GM21447 (cell line): ENCODE results near the gene FNDC3B.
"Not testable (repeated sequence)": the region's sequence is repeated elsewhere in the genome, so short reads cannot be mapped to it uniquely, and the experiment has no call there.

Experiments used
- ATAC-seq: cut with Tn5 transposase; IDR thresholded peaks from one replicate; pipeline ENCODE4 v1.9.1; 2021; ENCODE audit not compliant: unreplicated experiment

The FNDC3B gene

GRCh38 chr3:172039436-172040077, at the start of gene FNDC3B:
FNDC3B (plus strand) TSS chr3:172039578; CDS start chr3:172112480, 72,902 bp downstream.
- ATAC-seq = peak; percentile 77

- ATAC-seq = not testable (repeated sequence)
Measured at GRCh38 chr3:171990239-171990638, 49.1 kb upstream of the FNDC3B start.

DNA sequence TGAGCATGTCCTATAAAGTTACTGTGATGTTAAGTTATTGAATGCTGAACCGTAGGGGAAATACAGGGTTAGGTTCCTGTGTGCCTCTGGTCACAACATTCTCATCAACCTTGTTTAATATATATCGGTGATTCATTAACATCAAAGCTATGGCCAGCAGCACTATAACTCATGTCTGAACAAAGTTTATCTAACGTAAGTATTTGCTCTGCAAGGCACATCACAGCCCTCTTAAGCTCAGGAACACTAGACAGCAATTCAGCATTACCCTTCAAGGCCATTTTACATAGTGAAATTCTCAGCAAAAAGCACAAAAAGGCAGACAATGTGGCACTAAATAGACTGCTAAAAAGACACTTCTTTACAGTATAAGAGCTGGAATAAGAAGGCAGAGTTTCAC, 48.2 kb upstream of the FNDC3B start:
- no peak for ATAC-seq

DNA sequence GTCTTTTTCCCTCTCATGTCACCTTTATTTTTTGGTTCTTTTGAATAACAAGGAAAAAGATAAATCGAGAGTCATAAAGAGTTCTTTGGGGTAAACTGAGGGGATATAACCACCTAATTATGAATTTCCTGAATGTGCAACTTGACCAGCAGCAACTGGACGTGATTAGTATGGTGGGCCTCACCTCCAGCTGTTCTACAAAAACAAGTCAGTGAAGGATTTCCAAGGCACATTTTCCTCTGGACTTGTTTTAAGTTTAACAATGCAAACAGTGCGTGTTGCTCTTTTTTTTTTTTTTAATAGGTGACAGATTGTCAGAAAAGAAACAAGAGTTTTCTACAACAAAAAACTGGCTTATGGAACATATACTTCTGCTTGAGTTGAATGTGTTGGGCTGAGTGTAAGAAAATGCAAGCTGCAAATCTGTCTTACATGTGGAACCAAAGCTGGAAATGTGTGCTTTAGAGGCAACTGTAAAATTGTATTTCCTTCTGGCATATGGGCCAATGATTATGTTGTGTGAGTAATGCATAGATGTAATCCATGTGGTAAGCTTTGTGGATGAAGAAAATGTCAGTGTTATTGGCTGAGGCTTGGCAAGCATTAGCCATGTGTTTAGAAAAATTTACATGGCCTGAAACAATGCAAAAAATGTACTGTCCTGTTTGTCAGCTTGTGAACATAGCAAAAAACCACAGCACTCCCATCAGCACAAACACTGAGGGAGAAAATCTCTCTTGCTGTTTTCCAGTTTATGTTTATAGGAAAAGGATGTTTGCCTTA, 44.5 kb upstream of the FNDC3B start:
- no peak for ATAC-seq

DNA sequence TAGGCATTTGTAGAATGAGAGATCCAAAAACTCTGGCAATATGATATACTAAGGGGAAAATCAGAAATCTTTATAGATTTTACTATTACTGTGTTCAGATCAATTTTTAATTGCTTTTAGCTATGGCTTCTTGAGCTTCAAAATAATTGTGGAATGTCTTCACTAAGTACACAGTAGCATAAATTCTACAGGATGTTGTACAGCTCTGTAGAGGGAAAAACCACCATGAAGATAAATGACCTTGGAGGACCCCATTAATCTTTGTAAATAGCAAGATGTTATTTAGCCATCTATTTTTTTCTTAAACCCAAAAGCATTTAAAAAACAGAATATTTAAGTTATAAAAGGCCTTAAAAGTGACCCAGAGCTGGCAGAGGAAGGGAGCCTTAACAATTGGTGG, 43.9 kb upstream of the FNDC3B start:
- no peak for ATAC-seq

DNA sequence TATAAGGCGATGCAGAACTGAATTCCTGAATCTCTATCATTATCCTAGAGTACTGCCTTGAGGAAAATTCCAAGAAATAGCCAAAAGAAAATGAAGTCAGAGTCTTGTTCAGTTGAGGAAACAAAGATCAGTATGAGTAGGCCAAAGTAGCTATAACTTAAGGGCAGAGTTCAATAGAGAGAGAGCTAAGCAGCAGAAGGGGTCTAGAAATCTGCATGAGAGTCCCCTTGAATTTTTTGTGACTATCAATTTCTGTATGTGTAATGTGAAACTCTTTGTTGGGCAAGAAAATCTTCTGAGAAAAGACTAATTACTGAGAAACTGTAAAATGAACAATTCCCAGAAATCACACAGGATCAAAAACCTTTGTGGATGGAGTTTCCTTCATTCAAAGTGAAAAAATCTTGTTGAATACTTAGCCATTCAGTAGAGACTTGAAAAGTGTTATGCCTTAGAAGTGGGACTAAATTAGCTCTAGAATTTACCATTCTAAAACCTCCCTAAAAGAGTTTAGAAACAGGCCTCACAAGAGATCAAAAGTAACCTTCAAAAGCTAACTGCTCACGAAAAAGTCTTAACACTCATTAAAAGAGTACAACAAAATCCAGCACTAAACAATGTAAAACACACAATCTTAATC, 43.1 kb upstream of the FNDC3B start:
- ATAC-seq = no peak

DNA sequence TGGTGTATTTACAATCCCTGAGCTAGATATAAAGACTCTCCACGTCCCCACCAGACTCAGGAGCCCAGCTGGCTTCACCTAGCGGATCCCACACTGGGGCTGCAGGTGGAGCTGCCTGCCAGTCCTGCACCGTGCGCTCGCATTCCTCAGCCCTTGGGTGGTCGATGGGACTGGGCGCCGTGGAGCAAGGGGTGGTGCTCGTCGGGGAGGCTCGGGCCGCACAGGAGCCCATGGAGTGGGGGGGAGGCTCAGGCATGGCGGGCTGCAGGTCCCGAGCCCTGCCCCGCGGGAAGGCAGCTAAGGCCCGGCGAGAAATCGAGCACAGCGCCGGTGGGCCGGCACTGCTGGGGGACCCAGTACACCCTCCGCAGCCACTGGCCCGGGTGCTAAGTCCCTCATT, 40.6 kb upstream of the FNDC3B start:
- not testable (repeated sequence) for ATAC-seq

GRCh38 chr3:172001616-172002015, 37.8 kb upstream of the FNDC3B start:
- not testable (repeated sequence) for ATAC-seq

DNA sequence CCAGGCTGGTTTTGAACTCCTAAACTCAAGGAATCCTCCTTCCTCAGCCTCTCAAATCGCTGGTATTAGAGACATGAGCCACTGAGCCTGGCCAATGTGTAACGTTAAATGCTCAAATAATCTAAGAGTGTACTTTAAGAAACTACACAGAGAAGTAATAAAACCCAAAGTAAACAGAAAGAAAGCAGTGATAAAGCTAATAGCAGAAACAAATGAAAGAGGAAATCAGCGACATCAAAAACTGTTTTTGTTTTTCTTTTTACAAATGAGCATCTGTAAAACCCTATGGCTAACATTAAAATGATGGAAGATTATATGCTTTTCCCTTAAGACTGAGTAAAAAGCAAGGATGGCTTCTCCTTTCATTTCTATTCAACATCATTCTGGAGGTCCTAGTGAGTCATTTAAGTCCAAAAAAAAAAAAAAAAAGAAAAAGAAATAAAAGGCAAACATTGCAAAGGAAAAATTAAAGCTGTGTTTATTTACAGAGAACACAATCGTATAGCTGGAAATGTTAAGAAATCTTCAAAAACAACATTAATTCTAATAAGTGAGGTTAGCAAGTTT, 36.8 kb upstream of the FNDC3B start:
- no peak for ATAC-seq

- no peak for ATAC-seq
Measured at GRCh38 chr3:172003146-172003545, 36.2 kb upstream of the FNDC3B start.

DNA sequence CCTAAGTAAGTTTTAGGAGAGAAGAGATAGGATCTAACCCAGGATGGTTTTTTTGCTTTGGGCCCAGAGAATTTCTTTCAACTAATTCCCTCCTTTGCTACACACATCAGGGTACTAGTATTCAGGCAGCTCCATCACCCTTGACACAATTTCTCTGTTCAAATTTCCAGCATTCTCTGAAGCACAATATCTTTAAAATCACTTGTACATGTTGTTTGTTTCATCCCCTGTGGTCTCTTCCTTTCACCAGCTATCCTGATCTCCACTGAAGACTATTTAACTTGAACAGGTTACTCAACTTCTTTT, 32.4 kb upstream of the FNDC3B start:
- ATAC-seq = no peak

DNA sequence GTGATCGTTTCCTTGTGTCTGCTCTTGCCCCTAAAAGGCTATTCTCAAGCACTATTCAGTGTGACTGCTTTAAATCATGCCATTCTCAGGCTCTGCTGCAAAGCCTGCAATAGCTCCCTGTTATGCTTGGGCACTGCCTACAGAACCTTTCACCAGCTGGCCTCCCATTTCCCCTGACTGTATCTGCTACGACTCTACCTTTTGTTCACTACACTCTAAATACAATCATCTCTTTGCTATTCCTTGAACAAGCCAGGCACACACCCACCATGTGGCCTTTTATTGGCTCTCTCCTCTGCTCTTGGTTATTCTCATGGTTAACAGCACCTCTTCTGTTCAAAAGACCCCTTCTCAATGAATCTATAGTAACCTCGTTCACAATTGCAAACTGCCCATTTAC, 29.6 kb upstream of the FNDC3B start:
- ATAC-seq = no peak

- no peak for ATAC-seq
Measured at GRCh38 chr3:172012775-172013174, 26.6 kb upstream of the FNDC3B start.

DNA sequence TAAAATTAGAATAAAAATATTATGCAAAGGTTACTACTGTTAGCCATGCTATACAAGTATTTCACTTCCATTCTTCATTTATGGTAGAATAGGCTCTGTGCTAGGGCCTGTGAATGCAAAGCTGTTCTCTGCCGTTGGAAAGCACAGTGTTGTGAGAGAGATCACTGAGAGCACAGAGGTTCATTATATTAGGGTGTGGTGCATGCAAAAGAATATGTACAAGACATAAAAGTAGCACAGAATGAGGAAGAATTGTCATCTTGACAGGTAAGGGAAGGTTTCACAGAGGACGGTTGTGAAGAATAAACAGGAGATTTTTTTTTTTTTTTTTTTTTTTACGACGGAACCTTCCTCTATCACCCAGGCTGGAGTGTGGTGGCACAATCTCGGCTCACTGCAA, 25.2 kb upstream of the FNDC3B start:
- no peak for ATAC-seq

GRCh38 chr3:172018364-172018763, 21.0 kb upstream of the FNDC3B start:
- no peak for ATAC-seq

GRCh38 chr3:172020763-172021162, 18.6 kb upstream of the FNDC3B start:
- no peak for ATAC-seq

DNA sequence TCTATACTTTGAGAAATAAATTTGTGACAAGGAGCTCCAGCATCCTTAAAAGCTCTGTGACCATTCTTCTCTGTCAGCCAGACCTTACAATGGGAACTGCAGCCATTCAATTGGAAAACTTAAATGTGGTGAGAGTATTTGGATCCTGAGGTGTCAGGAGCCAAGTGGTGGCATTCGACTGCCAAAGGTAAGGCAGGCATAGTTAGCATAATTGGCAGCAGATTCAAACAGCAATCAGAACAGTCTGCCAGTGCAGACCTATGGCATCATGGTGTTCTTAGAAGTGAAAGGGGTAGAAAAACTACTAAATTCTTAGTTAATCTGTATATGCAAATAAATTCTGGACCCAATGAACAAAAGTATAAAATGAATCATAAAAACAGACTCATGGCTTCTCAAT, 18.2 kb upstream of the FNDC3B start:
- no peak for ATAC-seq

GRCh38 chr3:172021859-172022258, 17.5 kb upstream of the FNDC3B start:
- ATAC-seq = no peak

DNA sequence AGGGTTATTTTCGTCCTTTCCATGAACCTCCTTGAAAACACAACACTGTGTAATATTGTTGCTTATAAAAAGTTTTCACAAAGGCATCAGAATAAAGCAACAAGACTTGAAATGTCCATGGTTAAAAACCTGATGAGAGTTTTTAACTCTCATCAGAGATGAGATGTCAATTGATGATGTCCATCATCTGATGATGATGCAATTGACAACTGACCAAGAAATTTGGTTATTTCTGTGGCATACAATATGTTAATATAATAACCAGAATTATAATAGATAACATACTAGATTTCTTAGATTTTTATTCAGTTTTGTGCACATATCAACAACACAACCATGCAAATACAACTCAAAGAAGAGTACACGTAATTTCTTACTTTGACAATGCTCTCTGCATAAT, 15.5 kb upstream of the FNDC3B start:
- ATAC-seq = no peak

GRCh38 chr3:172024679-172025078, 14.7 kb upstream of the FNDC3B start:
- no peak for ATAC-seq

DNA sequence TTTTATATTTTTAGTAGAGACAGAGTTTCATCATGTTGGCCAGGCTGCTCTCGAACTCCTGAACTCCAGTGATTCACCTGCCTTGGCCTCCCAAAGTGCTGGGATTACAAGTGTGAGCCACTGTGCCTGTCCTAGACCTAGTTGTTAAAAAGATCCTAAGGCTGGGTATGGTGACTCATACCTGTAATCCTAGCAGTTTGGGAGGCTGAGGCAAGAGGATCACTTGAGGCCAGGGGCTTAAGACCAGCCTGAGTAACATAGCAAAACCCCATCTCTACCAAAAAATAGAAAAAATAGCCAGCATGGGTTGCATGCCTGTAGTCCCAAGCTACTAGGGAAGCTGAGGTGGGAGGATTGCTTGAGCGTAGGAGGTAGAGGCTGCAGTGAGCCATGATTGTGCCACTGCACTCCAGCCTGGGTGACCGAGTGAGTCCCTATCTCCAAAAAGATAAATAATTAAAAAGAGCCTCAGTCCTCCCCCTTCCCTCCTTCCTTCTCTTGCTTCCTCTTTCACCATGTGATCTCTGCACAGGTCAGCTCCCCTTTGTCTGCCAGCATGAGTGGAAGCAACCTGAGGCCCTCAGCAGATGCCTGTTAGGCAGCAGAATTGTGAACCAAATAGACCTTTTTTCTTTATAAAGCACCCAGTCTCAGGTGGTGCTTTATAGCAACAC, 9.8 kb upstream of the FNDC3B start:
- ATAC-seq = no peak
